OCI-LY7 (cell line): ENCODE measurements around the gene SHCBP1. TPM values are rescaled to one million over a fixed set of nuclear protein-coding genes. Genes with fewer than 3 reads are reported as not detected.

Source experiments
- small RNA-seq: library from RNA; depleted of rRNA; stranded (forward); fragments of <200 nt; gene quantifications from one replicate; pipeline ENCODE3, GENCODE V24; 2014
- total RNA-seq, 2 experiments: library from RNA; depleted of rRNA in 1 of 2; stranded (reverse); fragments of >200 nt in 1 of 2; shearing (Covaris generic) in 1 of 2; gene quantifications; 2 replicates each; pipeline ENCODE4 v1.2.3, GENCODE V29; 2014 to 2022

SHCBP1 gene
- total RNA-seq, 2 experiments from 2014 or later: 32.6 to 49.5 TPM

Small RNA genes within 50 kb of the gene (small RNA-seq; reads per million reads assigned to genes)
- not detected for gene RNU6-845P

Other genes starting within 250 kb of the SHCBP1 start
- 48.0 and 64.6 TPM in 2 replicates for gene VPS35, start 67.8 kb upstream of the SHCBP1 start, total RNA-seq (2014; rRNA removed; shearing (Covaris generic))
- 100 and 105 TPM in 2 replicates for gene VPS35, start 67.8 kb upstream of the SHCBP1 start, total RNA-seq (2022)
- 60.6 and 67.4 TPM in 2 replicates for gene ORC6, start 68.3 kb upstream of the SHCBP1 start, total RNA-seq (2014; rRNA removed; shearing (Covaris generic))
- 100 and 109 TPM in 2 replicates for gene ORC6, start 68.3 kb upstream of the SHCBP1 start, total RNA-seq (2022)
- gene MYLK3, start 127.0 kb upstream of the SHCBP1 start, total RNA-seq (2014; rRNA removed; shearing (Covaris generic)): 0.44 and 2.3 TPM in 2 replicates
- gene MYLK3, start 127.0 kb upstream of the SHCBP1 start, total RNA-seq (2022): 0.97 and 1.3 TPM in 2 replicates
- 9.1 and 14.9 TPM in 2 replicates for gene C16orf87, start 209.8 kb upstream of the SHCBP1 start, total RNA-seq (2014; rRNA removed; shearing (Covaris generic))
- gene C16orf87, start 209.8 kb upstream of the SHCBP1 start, total RNA-seq (2022): 21.1 and 22.1 TPM in 2 replicates